SKM-1 (cell line): ENCODE results near the gene SFXN5.
"Not testable (repeated sequence)": the region's sequence is repeated elsewhere in the genome, so short reads cannot be mapped to it uniquely, and the experiment has no call there.

Experiments used
- DNase-seq: peaks from one replicate; lab custom pipeline; 2025; ENCODE audit not compliant: unreplicated experiment; lab: John Stamatoyannopoulos, UW

Gene SFXN5

DNA sequence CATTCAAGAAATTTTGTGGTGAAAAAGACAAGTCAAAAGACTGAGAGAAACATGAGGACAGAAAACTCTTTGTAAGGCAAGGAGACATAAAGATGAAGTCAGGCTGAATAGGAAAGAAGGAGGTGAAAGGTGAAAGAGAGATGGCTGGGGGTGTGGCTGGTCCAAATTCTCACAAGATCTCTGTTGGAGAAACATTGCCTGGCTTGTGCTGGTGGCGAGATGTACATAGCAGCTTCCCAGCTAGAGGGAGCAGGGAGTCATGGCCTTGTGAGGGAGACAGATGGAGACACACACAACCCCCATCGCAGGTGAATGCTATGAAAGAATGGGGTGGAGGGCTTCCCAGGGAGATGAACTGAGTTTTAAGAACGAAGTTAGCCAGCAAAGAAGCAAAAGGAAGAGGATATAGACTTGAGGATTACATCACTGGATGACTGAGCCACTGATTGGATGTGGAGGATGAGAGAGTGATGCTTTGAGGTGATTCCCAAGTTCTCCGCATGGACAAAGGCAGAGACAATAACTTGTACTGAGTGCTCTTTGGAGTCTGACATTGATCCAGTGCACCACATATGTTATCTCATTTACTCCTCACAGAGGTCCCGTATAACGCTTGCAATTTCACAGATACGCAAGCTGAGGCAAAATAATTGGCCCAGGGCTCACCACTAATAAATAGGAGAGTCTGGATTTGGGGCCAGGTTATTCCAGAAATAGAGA is 157.9 kb downstream of the SFXN5 start:
- no peak for DNase-seq

DNA sequence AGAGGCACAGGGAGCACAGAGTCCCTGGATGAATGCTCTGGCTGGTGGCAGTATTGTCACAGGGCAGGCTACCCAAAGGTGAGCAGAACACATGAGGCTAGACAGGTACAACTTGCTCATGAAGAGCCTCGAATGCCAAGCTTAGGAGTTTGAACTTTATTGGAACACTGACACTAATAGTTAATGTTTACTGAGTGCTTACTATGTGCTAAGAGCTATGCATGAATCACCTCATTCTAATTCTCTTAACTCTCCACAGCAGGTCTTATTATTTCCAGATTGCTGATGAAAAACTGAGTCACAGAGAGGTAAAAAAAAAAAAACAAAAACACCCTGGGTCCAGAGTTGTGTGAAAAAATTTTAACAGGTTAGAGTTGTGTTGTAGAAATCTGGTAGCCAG is 160.3 kb downstream of the SFXN5 start:
- DNase-seq = no peak

GRCh38 chr2:72908741-72909140 is 162.8 kb downstream of the SFXN5 start:
- DNase-seq = no peak

DNA sequence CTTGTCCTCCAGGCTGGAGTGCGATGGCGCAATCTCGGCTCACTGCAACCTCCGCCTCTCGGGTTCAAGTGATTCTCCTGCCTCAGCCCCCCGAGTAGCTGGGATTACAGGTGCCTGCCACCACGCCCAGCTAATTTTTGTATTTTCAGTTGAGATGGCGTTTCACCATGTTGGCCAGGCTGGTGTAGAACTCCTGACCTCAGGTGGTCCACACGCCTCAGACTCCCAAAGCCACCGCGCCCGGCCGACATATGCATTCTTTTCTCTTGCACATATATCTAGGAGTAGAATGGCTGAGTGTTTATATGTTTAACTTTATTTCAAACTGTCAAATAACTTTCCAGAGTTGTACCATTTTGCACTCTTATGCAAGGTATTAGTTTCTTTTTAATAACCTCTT is 164.1 kb downstream of the SFXN5 start:
- DNase-seq = not testable (repeated sequence)

DNA sequence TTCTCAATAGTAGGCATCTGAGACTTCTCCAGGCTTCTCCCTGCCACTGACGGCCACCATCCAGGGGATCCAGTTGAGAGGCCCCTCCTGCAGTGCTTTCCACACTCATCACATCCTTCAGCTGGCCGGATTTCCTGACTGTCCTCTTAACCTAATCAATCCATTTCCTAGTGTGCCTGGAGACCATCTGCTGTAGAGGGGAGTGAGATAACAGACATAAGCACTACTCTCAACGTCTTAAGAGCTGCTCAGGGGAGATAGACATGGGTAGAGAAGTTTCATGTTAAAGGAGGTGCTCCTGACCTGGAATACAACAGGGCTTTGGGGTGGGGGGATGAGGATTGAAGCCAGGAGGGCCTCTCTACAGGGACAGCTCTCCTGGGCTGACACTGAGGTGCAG is 170.1 kb downstream of the SFXN5 start:
- DNase-seq = no peak

GRCh38 chr2:72900191-72900825 is 171.2 kb downstream of the SFXN5 start:
- no peak for DNase-seq

DNA sequence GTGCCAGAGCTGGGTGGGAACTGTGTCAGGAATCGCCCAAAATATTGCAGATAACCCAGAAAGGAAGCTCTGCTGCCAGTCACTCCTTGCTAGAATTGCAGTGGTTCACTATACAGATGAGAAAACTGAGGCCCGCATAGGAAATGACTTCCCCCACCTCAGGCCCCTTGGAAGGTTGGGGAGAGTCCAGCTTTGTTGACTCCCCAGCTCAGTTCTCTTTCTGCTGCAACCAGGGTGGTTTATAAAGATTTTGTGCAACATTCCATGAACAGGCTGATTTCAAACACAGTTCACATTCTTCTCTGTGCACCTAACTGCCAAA is 173.0 kb downstream of the SFXN5 start:
- no peak for DNase-seq

DNA sequence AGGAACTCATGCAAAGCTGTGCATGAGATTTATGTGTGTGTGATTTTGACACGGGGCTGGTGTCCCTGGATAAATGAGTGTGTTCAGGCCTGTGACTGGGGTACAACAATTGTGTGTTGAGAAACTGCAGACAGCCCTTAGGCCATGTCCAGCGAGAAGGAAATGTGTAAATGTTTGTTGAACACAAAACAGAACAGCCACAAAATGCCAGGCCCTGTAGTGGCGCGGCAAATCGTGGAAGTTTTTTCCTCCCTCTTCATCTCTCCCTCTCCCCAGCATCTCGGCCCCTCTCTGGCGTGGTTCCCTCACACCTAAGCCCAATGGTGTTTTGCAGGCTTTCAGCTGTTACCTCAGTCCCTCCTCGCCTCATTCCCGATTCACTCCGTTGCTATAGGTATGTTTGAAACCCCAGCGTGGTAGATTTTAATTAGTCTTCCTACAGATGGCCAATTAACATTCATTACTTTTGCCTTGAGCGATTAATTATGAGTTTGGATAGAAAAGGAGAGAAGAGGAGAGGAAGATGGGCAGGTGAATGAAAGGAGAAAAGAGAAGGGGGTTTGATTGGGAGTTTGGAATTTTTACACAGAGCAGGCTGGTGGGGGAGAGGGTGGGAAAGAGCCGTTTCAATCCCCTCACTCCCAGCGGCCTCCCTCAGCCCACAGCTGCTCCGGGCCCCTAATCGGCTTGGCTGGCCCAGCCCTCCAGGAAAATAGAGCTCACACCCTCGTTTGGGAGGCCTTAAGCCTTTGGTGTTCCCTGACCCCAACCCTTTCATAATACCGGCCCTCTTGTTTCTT is 173.5 kb downstream of the SFXN5 start:
- DNase-seq = no peak

DNA sequence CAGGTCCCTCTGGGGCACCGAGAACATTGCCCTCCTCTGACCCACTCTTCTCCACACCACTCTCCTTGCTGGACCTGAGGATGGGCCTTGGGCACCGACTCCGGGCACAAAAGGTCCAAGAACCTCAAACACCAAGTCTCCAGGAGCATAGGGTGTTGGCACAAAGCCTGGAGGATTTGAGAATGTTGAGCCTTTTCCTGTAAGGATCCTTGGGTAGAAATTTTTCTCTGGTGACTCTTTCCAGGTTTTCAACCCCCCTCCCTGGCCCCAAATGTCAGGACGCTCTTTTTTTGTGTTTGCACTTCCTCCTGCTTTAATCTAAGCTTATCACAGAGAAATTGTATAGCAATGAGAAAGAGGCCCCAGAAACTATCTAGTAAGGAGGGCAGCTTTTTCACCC is 175.1 kb downstream of the SFXN5 start:
- DNase-seq = no peak

DNA sequence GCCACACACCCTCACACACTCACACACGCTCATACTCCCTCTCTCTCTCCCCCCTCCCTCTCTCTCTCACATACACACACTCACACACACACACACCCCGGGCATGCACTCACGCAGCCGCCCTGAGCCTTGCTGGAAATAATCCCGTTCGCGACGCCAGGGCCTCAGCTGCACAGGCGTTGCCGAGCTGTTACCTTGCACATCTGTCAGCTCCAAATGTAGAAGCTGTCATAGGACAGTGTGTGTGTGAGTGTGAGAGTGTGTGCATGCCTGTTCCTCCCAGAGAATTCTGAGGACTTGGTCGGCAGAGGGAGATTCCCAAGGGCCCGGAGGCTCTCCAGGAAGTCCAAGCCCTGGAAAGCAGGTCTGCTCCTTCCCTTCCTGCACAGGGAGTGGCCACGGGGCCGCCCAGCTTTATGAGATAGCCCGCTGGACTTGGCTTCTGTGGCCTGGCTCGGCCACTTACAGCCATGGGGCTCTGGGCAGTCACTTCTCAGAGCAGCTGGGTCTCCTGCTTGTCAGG is 175.7 kb downstream of the SFXN5 start:
- DNase-seq = no peak

- DNase-seq = no peak
These were observed 176.4 kb downstream of the SFXN5 start for GRCh38 chr2:72895154-72895553.

DNA sequence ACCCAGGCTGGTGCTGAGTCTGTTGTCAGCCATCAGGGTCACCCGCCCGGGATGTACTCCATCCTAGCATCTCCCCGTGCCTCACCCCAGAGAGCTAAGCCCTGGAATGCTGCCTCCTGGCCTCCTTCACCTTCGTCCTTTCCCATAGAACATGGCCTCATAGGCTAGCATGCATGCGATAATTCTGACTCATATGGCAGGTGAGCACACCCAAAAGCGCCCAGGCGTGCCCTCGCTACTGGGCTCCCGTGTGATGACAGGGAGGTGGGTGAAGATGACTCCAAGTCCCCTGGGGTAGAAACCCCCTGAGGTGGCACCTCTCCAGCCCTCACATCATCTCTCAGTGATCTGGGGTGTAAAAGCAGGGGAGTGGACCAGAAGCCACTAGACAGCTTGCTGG is 177.0 kb downstream of the SFXN5 start:
- DNase-seq = no peak

DNA sequence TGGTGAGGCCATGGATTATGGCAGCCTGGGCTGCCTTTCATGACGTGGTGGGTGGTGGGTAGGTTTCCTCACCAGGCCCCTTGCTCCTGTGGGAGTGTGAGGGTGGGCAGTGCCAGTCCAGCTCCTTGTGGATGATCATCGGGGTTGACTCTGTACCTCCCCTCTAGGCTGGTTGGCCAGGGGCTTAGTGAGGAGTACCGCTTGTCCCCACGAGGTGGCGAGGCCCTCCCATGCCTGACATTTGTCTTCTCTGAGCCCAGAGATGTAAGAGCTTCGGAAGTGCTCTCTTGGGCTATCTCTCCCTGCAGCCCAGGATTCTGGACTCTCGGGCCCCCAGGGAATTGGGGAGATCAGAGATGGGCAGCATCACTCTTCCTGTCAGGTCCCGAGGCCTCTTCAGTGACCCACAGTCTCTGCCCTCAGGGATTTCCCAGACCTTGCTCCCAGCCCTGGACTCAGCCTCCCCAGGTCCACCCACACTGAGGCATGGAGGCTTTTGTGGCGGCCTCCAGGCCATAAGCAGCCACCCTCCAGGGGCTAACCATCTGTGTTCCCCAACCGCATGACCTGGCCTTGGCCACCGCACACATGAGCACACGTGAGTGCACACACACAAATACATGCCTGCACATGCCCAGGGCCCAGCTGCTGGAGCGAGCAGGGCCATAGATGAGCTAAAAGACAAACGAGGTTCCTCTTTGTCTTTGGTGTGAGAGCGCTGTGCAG is 177.8 kb downstream of the SFXN5 start:
- DNase-seq = peak; percentile 32

DNA sequence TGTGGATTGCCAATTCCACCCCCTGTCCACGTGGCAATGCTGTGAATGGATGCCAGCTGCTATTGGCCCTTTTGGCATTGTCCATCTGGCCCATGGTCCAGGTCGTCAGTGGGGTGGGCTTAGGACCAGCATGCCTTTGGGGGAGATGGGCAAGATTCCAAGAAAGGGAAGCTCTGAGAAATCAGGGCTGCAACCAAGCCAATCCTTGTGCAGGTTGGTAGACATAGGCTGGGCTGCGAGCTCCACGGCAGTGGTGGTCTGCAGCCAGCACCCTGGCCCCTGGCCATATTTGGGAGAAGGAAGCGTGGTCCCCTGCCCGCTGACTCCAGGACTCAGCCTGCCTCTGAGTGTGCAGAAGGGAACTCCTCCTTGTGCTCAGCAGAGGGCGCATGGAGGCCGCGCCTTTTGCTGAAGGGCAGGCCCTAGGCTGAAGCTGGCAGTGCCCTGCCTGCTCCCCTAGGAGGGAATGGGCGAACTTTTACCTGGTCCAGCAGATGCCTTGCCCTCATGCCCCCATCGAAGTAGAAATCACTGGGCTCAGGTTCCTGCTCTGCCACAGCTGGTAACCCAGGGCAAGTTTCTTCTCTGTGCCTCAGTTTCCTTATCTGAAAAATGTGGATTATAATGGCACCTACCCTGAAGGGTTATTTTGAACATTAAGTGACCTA is 178.9 kb downstream of the SFXN5 start:
- DNase-seq = peak; percentile 33
